ENCODE measurements around the gene SRCIN1.
"Not testable (repeated sequence)": the region's sequence is repeated elsewhere in the genome, so short reads cannot be mapped to it uniquely, and the experiment has no call there.

SRCIN1 gene

DNA sequence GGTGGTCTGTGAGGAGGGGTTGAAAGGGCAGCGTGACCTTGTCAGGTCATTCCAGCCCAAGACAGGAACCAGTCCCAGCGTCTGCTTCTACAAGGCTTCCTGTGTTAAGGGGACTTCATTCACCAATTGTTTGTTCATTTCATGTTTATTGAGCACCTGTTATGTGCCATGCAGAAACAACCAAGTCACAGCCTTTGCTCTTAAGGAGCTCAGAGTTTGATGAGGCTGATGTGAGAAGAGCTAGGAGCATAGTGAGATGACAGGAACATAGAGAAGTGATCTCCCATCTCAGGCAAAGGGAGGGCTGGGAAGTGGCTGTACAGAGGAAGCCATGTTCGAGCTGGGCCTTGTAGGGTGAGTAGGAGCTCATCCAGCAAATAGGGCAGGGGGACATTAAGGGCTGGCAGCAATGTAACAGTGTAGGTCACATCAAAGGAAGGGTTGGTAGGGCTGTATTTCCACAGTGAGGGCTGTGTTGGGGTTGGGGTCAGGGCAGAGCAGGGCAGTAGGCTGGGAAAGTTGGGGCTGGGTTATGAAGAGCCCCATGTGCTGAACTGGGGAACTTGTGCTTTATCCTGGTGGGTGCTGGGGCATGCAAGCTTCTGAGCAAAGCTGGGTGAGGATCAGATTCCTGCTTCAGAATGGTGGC is 97.7 kb downstream of the SRCIN1 start:
- DNase-seq, result no peak

DNA sequence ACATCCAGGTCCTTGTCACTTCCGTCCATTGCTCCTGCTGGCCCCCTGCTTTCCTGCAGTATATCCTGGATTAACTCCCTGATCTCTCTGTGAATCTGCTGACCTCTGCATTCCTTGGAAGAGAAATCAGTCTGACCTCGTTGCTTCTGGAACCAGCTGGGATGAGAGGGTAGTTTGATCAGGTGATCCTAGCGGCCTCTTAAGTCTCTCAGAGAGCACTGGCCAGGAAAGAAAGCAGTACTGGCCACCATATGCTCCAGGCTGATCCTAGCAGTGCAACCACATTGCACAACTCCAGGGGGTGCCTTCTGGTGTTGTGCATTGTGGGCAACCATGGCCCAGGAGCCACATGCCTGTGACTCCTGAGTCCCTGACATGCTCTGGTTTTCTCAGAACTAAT is 98.3 kb downstream of the SRCIN1 start:
- DNase-seq, result no peak

DNA sequence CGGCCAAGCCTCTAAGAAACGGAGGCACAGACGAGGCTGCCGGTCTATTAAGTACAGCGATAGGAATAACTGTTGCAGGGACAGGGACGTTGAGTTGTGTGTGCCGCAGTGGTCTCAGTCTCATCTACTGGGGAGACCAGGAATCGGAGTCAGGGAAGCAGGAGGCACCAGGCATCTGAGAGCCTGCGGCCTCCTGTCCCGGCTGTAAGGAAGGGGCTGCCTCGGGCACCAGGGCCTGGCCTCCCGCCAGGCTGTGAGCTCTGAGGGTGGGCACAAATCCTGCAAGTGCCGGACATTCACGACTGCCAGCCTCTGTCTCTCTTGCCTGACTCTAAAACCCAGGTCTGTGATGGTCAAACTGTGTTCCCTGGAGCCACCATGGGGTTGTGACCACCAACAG is 101.5 kb downstream of the SRCIN1 start:
- DNase-seq, result no peak

DNA sequence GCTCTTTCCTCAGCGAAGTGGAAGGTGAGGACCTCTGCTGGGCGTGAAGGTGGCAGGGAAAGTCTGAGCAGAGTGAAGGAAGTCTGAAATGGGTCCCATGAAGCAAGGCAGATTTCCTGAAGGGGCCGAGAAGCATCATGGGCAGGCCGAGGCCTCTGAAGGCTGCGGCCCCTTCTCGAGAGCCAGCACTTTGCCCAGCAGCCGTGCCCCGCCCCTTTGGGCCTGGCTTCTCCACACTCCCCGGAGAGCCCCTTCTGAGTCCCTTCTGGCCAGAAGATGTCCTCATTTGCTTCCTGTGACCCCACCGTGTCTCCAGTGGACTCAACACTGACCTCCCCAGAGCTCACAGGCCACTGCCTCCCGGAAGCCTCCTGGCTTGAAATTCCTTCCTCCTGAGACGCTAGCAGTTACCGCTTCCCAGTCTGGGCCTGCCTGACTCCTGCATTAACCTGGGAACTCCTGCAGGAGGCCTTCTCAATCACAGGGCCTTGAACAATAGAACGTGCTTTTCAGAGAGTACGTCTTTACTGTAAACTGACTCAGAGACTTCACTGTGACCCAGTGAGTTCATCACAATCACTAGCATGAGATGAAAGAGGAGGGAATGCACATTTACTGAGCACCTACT is 102.4 kb downstream of the SRCIN1 start:
- DNase-seq, result not testable (repeated sequence)

DNA sequence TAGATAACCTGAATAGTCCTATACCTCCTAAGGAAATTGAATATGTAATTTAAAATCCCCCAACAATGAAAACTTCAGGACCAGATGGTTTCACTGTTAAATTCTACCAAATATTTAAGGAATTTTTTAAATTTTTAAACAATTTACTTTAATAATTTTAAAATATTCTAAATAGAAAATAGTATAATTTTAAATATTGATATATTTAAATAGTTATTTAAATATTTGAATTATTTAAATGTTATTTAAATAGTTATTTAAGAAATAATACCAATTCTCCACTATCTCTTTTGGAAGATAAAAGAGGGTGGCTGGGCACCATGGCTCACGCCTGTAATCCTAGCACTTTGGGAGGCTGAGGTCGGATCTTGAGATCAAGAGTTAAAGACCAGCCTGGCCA is 104.0 kb downstream of the SRCIN1 start:
- DNase-seq, result not testable (repeated sequence)

DNA sequence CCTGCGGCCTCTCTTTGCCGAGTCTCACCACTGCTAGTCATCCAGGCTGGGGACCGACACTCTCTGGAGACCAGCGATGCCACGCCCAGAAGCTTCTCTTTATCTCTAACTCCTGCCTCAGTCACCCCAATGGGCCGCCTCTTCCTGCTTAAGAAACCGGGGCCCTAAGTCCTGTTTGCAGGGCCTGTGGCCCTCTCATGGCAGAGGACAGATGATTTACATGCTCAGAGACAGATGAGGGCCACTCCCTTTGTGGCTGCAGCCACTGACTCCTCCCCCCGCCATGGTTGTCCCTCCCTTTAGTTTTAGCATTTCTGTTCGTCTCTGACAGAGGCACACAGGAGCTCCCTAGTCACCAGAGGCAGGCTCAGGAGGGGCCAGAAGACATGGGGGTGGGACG is 106.5 kb downstream of the SRCIN1 start:
- DNase-seq, result not testable (repeated sequence)

DNA sequence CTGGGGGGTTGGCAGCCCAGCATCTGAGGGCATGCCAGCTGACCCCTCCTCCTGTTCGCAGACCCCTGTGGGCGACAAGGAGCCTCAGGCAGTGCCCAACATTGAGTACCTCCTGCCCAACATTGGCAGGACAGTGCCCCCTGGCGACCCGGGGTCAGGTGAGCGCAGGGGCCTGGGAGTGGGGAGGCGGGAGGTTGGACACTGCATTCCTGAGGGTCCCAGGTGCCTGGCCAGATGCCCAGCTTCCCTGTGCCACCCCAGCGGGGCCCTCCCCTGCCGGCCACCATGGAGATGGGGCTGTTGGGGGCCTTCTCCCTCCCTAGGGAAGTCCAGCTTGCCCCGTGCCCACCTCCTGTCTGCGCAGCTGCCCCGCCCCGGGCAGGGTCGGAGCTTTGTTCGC is 107.4 kb downstream of the SRCIN1 start:
- DNase-seq, result no peak

DNA sequence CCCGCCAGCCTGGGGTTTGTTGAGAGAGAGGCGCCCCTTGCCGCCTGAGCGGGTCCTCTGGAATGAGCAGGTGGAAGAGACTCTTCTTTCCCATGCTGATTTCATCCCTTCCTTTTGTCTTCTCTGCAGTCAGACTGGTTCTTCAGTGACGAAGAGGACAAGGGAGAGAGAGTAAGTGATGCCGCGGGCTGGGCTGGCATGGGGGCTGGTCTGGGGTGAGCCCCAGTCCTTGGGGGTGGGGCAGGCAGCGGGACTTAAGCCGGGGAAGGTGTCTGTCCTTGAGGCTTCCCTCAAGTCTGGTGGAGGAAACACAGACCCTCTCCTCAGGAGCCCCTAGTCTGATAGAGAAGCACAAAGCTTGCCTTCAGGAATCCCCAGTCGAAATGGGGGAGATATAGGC is 108.1 kb downstream of the SRCIN1 start:
- not testable (repeated sequence) for DNase-seq

DNA sequence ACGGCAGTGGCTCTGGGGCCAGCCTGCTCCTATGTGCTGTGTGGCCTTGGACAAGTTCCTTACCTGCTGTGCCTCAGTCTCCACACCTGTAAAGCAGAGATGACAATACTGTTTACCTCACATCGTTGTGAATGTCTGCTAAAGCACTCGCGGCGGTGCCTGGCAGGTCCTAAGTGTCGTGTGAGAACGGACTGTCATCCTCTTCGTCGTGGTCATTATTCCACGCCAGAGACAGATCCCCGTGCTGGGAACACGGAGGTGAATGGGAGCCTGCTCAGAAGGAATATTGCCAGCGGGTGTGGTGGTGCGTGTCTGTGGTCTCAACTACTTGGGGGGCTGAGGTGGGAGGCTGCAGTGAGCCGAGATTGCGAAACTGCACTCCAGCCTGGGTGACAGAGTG is 111.6 kb downstream of the SRCIN1 start:
- DNase-seq, result not testable (repeated sequence)

DNA sequence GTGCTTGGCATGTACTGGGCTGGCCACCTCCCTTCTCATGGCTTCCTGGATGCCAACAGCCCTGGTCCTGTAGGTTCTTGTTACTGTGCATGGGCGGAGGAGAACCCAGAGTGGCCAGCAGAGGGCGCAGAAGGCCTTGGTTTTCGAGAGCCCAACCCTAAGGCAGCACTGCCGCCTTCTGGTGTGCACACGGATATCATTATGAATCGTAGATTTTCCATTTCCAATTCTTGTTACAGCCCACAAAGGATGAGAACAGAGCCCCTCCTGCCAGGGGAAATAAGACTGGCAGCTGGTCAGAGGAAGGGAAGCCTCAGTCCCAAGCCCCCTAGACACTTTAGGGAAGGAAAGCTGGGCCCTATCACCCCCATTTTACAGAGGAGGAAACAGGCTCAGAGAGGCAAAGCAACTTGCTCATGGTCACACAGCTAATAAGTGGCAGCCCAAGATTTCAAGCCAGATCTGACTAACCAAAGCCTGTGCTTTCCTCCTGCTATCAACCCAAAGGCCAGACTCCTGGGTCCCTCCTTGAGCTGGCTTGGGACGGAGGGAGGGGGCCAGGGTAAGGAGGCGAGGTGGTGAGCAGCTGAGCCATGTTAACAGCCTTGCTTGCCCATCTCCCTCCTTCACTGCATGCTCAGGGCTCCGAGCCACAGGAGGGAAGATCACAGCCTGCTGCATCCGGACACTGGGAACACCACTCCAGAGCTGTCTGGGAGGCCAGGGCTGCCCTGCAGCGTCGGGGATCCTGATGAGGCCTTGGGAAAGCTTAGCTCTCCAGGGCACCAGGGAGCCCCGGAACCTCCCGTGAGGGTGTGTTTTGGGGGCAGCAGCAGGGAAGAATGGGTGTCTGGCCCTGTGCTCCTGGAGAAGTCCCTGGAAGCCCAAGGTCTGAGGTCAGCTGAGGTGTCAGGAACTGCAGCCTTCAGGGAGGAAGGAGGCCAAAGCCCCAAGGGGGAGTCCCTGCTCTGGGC is 113.4 kb downstream of the SRCIN1 start:
- DNase-seq, result peak; percentile 72

DNA sequence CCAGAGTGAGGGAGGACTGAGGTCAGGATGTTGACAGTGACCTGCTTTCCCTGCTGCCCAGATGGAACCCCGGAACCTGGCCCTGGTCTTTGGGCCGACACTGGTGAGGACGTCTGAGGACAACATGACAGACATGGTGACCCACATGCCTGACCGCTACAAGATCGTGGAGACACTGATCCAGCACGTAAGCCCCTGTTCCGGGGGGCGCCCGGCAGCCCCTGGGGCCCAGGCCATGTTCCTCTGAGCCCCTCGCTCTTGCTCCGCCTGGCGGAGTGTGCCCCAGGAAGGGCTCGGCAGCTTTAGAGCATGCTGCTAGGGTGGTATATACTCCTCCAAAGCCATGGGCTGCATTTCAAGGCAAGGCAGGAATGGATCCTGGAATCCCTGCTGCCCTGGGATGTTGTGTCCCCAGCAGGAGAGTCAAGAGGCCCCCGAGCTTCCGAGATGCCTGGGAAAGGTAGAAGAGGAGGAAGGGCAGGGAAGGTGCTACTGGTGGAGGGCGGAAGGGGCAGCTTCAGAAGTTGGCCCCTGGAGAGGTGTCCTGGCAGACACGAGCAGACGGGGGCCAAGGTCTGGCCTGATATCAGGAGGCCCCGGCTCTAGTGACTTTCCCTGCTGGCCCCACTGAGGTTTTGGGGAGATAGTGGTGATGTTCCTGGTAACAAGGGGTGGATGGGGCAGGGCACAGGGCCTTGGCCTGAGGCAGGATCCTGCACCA is 114.2 kb downstream of the SRCIN1 start:
- DNase-seq, result not testable (repeated sequence)

DNA sequence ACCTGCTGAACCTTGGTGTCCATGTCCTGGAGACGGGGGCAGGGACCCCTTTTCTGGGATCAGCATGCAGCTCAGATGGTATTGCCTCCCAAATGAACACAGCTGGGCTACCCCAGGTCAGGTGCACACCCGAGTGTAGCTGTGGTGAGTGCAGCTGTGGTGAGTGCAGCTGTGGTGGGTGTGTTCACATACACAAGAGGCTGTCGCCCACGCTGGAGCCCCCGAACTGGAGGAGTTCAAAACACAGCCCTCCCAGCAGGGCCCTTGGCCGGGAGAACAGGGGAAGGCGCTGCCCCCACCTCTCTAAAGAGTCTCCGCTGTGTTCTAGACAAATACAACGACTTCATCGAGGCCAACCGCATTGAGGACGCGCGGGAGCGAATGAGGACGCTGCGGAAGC is 116.0 kb downstream of the SRCIN1 start:
- DNase-seq, result not testable (repeated sequence)

DNA sequence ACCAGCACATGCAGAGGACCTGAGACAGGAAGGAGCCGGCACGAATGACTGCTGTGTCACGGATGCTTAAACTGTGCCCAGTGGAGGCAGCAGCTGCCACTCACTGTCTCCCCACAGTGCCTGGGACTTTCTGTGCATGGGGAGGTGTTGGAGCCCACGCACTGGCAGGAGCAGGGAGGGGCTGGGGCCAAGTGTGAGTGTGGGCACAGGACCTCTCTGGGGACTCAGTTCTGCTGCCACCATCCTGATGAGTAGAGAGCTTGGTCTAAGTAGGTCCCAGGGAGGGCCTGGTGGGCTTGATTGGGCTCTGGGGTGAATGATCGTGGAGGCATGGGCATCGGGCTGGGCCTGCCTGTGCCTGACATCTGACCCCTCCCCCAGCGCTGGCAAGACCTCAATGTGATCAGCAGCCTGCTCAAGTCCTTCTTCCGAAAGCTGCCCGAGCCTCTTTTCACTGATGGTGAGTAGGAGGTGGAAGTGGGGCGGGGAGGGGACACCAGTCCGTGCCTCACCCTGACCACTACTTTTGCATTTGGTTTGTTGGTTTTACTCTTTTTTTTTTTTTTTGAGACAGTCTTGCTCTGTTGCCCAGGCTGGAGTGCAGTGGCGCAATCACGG is 120.0 kb downstream of the SRCIN1 start:
- DNase-seq, result not testable (repeated sequence)

DNA sequence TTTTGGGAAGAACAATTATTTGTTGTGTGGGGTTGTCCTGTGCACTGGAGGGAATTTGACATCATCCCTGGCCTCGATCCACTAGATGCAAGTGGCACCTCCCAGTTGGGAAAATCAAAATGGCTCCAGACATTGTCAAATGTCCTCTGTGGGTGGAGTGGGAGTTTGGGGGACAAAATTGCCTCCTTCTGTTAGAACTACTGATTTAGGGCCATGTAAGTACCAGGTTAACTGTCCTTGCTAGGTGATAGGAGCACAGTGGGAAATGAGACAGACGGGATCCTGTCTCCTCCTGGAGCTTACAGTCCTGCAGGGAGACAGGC is 120.6 kb downstream of the SRCIN1 start:
- DNase-seq, result no peak

DNA sequence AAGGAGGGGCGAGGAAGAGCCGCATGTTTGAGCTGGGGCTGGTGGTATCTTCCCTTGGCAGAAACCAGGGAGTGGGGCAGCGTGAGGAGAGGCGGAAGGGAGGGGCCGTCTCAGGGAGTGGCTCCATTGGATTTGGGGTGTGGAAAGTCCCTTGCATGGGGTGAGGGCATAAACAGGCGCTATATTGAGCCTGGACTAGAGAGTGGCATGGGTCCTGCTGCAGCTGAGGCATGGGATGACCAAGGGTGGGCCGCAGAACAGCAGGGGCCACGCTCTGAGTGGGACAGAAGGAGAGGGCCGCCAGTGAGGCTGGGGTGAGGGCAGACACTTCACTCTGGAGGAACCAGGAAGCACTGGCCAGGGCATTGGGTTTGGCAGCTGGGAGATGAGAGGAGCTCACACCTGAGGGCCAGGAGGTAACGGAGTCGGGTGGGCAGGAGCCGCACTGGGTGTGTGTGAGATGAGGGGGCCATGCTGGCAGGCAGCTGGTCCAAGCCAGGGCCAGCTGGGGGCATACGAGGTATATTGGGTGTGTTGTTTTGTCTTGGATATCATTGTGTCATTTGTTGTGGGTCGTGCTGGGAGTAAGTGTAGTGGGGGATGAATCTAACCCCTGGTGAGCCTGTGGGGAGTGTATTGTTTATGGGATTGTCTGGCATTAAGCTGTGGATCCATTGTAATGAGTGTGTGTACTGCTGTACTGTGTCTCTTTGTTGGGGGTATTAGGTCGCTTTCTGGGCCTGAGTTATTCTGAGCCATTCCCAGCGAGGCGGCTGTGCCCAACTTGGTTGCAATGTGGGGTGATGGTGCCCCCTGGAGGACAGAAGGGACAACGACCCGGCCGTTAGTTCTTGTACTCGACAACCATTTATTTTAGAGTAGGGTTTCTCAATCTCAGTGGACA is 121.3 kb downstream of the SRCIN1 start:
- peak; percentile 8 for DNase-seq

DNA sequence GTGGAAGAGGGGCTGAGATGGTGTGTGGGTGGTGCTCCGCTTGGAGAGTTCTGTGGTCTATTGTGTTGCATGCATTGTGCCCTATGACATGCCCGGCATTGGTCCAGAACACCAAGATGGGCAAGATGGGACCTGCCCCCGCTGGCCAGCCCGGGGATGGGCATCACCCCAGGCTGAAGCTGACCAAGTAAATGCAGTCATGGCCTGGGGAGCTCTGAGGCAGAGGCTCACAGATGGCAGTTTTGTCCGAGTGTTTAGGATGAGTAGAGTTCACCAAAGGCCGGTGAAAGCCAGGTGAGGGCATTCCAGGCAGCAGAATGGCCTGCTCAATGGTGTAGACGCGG is 123.1 kb downstream of the SRCIN1 start:
- not testable (repeated sequence) for DNase-seq

DNA sequence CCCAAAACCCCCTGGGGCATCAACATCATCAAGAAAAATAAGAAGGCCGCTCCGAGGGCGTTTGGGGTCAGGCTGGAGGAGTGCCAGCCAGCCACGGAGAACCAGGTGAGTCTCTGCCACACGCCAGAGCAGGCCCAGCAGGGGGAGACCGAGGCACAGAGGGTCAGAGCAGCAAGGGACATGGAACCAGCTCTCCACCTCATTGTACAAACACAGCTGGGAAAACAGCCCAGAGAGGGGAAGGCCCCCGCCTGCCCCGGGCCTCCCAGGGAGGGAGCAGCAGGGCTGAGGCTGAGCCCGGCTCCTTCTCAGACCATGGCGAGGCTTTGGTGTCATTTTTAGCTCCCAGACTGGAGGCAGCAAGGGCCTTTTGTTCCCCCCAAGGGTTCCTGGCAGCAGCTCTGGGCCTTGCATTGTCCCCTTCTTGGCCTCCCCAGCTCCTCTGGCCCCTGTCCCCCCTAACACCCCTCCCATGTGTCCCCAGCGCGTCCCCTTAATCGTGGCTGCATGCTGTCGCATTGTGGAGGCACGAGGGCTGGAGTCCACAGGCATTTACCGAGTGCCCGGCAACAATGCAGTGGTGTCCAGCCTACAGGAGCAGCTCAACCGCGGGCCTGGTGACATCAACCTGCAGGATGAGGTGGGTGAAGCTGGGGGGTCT is 123.6 kb downstream of the SRCIN1 start:
- DNase-seq, result not testable (repeated sequence)

Measured in NCI-H446 treated with DMSO at 0.1 percent for 48 hours (cell line).